ENCODE data around the gene NOS1AP.
A peak's percentile ranks its signal among the peaks of the same experiment; 100 is the strongest.

The NOS1AP gene

DNA sequence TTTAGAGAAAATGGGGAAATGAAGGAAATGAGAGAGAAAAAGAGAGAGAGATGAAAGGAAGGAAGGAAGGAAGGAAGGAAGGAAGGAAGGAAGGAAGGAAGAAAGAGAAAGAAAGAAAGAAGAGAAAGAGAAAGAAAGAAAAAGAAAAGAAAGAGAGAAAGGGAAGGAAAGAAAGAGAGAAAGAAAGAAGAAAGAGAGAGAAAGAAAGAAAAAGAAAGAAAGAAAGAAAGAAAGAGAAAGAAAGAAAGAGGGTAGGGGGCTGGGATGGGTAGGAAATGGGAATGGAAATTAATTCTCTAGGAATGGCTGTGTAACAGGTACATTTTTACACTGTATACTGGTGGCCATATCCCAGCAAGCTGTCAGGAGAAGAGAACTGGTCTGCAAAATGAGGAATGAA is 346.7 kb downstream of the NOS1AP start:
- no peak for DNase-seq (ENCODE audit: low read depth)

DNA sequence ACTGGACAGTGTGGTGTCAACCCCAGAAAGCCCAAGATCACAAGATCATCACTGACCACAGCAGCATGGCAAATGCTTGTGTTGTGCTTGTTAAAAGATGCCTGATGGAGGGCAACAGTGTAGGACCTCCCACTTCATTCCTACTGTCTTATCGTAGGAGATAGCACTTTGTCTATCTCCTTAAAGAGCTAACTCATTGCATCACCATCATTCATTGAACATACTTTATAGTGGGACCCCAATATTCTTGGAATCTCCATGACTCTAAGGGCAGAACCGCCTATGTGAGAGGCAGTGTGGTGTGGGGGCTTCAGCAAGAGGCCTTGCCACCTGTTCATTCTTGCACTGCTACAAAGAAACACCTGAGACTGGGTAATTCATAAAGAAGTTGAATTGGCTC is 347.4 kb downstream of the NOS1AP start:
- no peak for DNase-seq (ENCODE audit: low read depth)

DNA sequence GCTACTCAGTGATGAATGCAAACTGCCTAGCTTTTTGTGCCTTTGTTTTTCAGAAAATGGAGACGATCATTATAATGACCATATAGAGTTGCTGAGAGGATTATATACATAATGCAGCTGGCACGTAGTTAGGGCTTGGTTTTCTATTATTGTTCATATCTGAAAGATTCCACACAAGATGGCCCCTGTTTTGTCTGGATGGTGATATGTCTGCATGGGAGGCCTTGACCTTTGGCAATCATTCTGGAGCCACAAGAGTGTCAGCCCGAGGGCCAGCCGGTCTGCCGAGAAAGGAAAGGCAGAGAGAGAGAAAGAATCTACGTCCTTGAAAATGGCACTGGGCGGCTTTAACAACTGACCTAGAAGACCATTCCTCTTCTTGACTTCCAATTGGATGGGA is 348.2 kb downstream of the NOS1AP start:
- DNase-seq (ENCODE audit: low read depth): no peak

DNA sequence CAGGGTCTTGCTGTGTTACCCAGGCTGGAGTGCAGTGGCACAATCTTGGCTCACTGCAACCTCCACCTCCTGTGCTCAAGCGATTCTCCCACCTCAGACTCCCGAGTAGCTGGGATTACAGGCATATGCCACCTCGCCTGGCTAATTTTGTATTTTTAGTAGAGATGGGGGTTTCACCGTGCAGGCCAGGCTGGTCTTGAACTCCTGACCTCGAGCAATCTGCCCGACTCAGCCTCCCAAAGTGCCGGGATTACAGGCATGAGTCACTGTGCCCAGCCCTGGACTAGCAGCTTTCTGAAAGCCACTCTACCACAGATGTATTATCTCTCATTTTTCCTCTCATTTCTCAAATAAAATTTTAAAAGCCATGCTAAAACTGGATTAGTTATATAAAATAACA is 349.1 kb downstream of the NOS1AP start:
- DNase-seq (ENCODE audit: low read depth): peak; percentile 36

DNA sequence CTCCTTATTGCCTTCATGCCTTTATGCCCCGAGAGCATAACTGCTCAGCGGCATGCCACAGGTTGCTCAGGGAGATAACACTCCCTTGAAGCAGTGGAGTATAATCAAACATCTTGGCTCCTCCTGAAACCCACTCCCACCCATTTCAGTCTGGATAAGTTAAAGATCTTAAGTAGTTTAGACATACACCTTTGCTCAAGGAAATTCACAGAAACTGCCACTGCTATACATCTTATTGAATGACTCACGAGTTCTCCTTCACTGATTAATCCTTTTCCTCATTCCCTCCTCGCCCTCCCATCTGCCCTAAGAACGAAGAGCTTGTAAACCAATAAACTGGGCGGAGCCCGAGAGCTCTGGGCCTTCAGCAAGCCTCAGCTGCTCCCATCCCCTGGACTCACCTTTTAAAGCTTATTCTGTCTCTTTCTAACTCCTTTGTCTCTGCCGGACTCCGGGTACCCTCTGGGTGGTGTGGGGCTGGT is 350.0 kb downstream of the NOS1AP start:
- peak; percentile 34 for DNase-seq (ENCODE audit: low read depth)
